Ascending aorta (tissue), 2 donors: Measurements from ENCODE around the gene OR4D2. TPM values are rescaled to one million over a fixed set of nuclear protein-coding genes. Genes with fewer than 3 reads are reported as not detected.

Source experiments
- DNase-seq, 2 donors: peaks; one replicate each; pipeline ENCODE4 v3.0.0-alpha.2; 2019; ENCODE audit warnings: low spot score in 2 of 2
- H3K27ac ChIP-seq, 2 donors: fragments of 200-600 bp; sonication (generic); one replicate each; pipeline ENCODE4 v1.5.1; 2016 to 2017; ENCODE audit warnings: mild to moderate bottlenecking in 1 of 2
- H3K27me3 ChIP-seq: fragments of 200-600 bp; sonication (generic); one replicate; pipeline ENCODE4 v1.5.1; 2017
- H3K36me3 ChIP-seq, 2 donors: fragments of 200-600 bp; sonication (generic); one replicate each; pipeline ENCODE4 v1.5.1; 2016
- H3K4me1 ChIP-seq, 2 donors: fragments of 200-600 bp; sonication (generic); one replicate each; pipeline ENCODE4 v1.5.1; 2016 to 2017; ENCODE audit warnings: mild to moderate bottlenecking in 1 of 2
- H3K4me3 ChIP-seq, 2 donors: fragments of 200-600 bp; sonication (generic); one replicate each; pipeline ENCODE4 v1.5.1; 2016 to 2017; ENCODE audit warnings: mild to moderate bottlenecking in 1 of 2
- H3K9me3 ChIP-seq, 2 donors: fragments of 200-600 bp; sonication (generic); one replicate each; pipeline ENCODE4 v1.5.1; 2016
- intact Hi-C: fragments of 100-400 bp; cut with DNase I; formaldehyde crosslinking; loops from one replicate; pipeline ENCODE4 v1.15.1; 2023
- total RNA-seq: library from RNA; depleted of rRNA; stranded (reverse); fragments of >200 nt; gene quantifications from one replicate; pipeline ENCODE4 v1.1.0, GENCODE V29; 2016
- TF ChIP-seq, protein P1 (sequence below), 3 experiments: fragments of 200-600 bp in 2 of 3; fragments of 450-650 bp in 1 of 3; sonication (generic) in 2 of 3; IDR thresholded peaks; one replicate each; pipeline ENCODE4 v1.5.1; 2016 to 2019; ENCODE audit warnings: antibody characterized with exemption in 3 of 3, mild to moderate bottlenecking in 1 of 3, moderate library complexity in 1 of 3

Gene OR4D2
- total RNA-seq, 1 donor from 2014 or later, result not detected

DNA sequence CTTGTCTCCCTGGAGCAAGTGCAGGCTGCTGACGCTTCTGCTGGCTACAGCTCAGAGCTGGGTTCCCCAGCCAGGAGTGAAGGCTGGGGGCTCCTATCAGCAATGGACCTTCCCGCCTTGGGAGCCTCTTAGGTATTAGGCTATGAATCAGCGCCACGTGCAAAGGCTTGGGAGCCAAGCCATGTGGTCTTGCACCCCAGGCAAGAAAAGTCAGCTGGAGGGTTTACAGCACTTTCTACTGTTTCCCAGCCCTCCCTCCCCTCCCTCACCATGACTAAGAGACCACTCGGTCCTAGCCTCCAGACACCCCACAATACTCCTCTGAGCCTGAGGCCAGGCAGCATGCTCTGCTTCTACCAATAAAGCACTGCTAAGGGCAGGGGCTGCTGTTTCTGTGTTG is 38.0 kb downstream of the OR4D2 start:
- Histone ChIP-seq H3K4me1 (no peaks in the 10 kb centered on the region), H3K27me3 (no peaks in the 10 kb centered on the region), H3K4me3 (no peak overlapping the region), H3K27ac (no peak overlapping the region), H3K36me3 (peaks cover 15 to 31% of the 10 kb centered on the region in 2 donors), H3K9me3 (no peaks in the 10 kb centered on the region)
- intact Hi-C loops, result no loop called here
- TF ChIP-seq, protein P1, sequence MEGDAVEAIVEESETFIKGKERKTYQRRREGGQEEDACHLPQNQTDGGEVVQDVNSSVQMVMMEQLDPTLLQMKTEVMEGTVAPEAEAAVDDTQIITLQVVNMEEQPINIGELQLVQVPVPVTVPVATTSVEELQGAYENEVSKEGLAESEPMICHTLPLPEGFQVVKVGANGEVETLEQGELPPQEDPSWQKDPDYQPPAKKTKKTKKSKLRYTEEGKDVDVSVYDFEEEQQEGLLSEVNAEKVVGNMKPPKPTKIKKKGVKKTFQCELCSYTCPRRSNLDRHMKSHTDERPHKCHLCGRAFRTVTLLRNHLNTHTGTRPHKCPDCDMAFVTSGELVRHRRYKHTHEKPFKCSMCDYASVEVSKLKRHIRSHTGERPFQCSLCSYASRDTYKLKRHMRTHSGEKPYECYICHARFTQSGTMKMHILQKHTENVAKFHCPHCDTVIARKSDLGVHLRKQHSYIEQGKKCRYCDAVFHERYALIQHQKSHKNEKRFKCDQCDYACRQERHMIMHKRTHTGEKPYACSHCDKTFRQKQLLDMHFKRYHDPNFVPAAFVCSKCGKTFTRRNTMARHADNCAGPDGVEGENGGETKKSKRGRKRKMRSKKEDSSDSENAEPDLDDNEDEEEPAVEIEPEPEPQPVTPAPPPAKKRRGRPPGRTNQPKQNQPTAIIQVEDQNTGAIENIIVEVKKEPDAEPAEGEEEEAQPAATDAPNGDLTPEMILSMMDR (IDR thresholded peaks at IDR 0.05), result no peak
- no peak for DNase-seq

DNA sequence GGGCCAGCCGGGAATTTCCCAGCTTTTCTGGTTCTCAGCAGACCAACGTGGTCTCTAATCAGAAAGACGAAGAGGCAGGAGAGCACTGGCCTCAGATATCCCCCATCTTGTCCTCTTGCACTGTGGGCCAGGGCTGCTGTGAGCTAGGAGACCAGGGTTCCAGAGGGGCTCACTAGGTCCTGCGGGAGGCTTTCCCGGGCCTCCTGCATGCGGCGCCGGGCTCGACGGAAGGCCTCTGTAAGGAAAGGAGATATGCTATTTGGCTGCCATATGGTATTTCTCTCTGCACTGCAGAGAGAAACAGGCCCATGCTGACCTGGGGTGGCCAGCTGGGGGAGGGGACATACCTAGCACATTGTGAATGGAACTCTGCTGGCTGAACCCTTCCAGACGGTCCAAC is 39.2 kb downstream of the OR4D2 start:
- TF ChIP-seq, protein P1 (IDR thresholded peaks at IDR 0.05), result no peak
- intact Hi-C loops, result no loop called here
- DNase-seq, result no peak
- Histone ChIP-seq H3K27ac (no peak overlapping the region), H3K4me1 (no peaks in the 10 kb centered on the region), H3K4me3 (no peak overlapping the region), H3K9me3 (no peaks in the 10 kb centered on the region), H3K27me3 (no peaks in the 10 kb centered on the region), H3K36me3 (peaks cover 23 to 42% of the 10 kb centered on the region in 2 donors)

DNA sequence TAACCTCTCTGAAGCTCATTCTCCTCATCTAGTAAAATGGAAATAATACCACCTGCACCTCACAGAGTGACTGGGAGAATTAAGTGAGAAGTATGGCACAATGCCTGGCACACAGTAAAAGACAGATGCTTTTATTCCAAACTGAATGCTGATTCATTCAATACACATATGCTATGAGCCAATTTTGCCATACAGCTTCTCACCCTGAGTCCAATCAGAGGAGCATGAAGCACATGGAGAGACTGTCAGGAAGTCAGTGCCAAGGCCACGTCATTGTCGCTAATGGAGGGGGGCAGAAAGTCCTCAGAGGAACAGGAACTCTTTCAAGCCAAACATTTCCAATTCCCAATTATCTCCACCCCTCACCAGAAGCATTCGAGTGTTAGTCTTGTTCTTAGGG is 40.7 kb downstream of the OR4D2 start:
- no peaks in the 10 kb centered on the region for H3K4me1 ChIP-seq
- no peak overlapping the region for H3K4me3 ChIP-seq
- no peak overlapping the region for H3K27ac ChIP-seq
- H3K27me3 ChIP-seq, result no peaks in the 10 kb centered on the region
- no peaks in the 10 kb centered on the region for H3K9me3 ChIP-seq
- intact Hi-C loops, result no loop called here
- TF ChIP-seq, protein P1 (IDR thresholded peaks at IDR 0.05), result no peak
- peaks cover 29 to 49% of the 10 kb centered on the region in 2 donors for H3K36me3 ChIP-seq
- no peak for DNase-seq

DNA sequence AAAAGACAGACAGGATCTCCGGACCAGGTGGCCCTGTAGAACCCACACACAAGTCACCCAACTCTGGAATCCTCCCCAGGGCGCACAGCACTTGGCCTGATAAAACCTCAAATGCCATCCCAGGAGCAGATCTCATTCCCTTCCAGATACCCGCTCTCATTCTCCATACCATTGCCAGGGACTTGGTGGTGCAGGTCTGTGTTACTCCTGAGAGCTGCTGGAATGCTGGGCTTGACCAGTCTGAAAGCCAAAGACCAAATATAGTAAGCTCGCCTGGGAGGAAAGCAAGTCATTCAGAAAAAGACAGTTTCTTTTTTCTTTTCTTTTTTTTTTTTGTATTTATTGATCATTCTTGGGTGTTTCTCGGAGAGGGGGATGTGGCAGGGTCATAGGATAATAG is 41.6 kb downstream of the OR4D2 start:
- no peaks in the 10 kb centered on the region for H3K9me3 ChIP-seq
- H3K27ac ChIP-seq, result no peak overlapping the region
- H3K4me3 ChIP-seq, result no peak overlapping the region
- no peaks in the 10 kb centered on the region for H3K4me1 ChIP-seq
- TF ChIP-seq, protein P1 (IDR thresholded peaks at IDR 0.05), result no peak
- no peaks in the 10 kb centered on the region for H3K27me3 ChIP-seq
- H3K36me3 ChIP-seq, result peaks cover 36 to 58% of the 10 kb centered on the region in 2 donors
- intact Hi-C loops, result no loop called here
- no peak for DNase-seq

DNA sequence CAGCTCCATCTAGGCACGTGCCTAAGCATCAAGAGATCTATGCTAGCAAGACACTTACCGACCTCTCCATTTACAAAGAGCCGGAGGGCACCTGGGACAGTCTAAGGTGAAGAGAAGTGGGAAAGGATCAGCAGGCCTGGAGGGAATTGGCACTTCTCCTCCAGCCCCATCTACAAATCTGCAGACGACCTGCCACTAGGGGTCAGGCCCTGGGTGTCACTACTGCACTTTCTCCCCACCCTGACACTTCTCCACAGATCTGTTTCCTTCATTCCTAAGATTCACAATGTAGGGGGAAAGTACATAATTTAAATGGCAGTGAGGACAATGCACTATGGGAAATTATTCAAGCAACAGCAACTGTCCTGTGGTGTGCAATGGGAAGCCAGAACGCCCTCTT is 44.1 kb downstream of the OR4D2 start:
- Histone ChIP-seq H3K4me3 (no peak overlapping the region), H3K4me1 (no peaks in the 10 kb centered on the region), H3K27me3 (no peaks in the 10 kb centered on the region), H3K9me3 (no peaks in the 10 kb centered on the region), H3K36me3 (peaks cover 42 to 64% of the 10 kb centered on the region in 2 donors), H3K27ac (no peak overlapping the region)
- intact Hi-C loops, result no loop called here
- TF ChIP-seq, protein P1 (IDR thresholded peaks at IDR 0.05), result no peak
- DNase-seq, result no peak

DNA sequence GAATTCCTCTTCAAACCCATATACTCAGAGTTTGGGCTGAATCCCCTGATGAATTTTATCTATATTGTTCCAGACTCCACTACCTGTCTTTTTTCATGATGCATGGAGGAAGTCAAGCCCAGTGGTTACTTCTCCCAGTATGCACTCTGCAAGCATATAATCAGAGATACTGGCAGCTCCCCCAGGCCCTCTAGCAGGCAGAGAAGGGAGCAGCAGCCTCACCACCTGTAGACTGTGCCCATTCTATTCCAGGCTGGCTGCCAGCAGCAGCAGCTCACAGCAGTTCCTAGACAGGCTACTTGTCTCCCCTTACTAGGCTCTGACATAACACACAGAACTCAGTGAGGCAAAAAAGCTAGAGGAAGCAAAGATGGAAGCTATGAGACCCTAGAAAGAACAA is 48.9 kb downstream of the OR4D2 start:
- Histone ChIP-seq H3K9me3 (no peaks in the 10 kb centered on the region), H3K4me1 (no peaks in the 10 kb centered on the region), H3K36me3 (peaks cover 22 to 35% of the 10 kb centered on the region in 2 donors), H3K27ac (no peak overlapping the region), H3K27me3 (no peaks in the 10 kb centered on the region), H3K4me3 (no peak overlapping the region)
- TF ChIP-seq, protein P1 (IDR thresholded peaks at IDR 0.05), result no peak
- no peak for DNase-seq
- intact Hi-C loops, result loop anchor here (5.0 kb wide), 1 partner anchor 208 kb away; the partner anchor contains the start of gene SRSF1
